Measurements from ENCODE around the gene UBC.

GRCh38 chr12:124920353-124920935 lies 6.0 kb upstream of the UBC start:
- no peak for TF ChIP-seq CTCF (IDR thresholded peaks at IDR 0.05)
- no peak for TF ChIP-seq EZH2 (IDR thresholded peaks at IDR 0.05; ENCODE audit: borderline replicate concordance, insufficient read depth, low read depth, low read length, poor library complexity, severe bottlenecking)
